WI38 (cell line): ENCODE measurements around the gene TALDO1.

Experiments
- H3K4me3 ChIP-seq: 2 replicates; pipeline ENCODE4 v1.5.1; 2011; ENCODE audit warnings: low read depth, mild to moderate bottlenecking, control low read depth, low read length
- TF ChIP-seq, protein P1 (sequence below): IDR thresholded peaks from 2 replicates; pipeline ENCODE4 v1.5.1; 2012; ENCODE audit warnings: low read depth, mild to moderate bottlenecking, control low read depth, low read length

Gene TALDO1

GRCh38 chr11:763073-763463, 15.8 kb downstream of the TALDO1 start:
- H3K4me3 ChIP-seq: no peak overlapping the region

DNA sequence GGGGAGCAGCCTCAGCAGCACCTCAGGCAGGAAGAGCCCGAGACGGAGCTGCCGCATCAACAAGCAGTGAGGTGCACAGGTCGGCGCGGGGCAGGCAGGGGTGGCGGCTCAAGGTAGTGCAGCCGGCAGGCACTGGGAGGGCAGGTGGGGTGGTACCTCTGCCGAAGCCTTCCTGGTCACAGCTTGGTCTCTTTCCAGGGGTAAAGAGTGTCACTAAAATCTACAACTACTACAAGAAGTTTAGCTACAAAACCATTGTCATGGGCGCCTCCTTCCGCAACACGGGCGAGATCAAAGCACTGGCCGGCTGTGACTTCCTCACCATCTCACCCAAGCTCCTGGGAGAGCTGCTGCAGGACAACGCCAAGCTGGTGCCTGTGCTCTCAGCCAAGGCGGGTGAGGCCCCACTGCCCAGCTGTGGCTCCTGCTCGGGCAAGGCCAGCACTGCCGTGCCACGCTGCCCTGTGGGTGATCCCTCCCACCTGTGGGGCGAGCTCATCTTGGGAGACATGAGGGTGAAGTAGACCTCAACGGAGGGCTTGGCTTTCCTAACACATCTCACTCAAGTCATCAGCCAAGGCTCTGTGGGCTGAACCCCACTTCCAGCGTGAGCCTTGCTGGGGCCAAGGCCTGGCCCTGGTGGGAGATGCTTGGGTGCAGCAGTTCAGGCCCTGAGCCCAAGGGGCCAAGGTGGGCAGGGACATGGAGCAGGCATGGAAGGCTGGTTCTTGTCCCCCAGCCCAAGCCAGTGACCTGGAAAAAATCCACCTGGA, 16.5 kb downstream of the TALDO1 start:
- H3K4me3 ChIP-seq: no peak overlapping the region
- TF ChIP-seq, protein P1, sequence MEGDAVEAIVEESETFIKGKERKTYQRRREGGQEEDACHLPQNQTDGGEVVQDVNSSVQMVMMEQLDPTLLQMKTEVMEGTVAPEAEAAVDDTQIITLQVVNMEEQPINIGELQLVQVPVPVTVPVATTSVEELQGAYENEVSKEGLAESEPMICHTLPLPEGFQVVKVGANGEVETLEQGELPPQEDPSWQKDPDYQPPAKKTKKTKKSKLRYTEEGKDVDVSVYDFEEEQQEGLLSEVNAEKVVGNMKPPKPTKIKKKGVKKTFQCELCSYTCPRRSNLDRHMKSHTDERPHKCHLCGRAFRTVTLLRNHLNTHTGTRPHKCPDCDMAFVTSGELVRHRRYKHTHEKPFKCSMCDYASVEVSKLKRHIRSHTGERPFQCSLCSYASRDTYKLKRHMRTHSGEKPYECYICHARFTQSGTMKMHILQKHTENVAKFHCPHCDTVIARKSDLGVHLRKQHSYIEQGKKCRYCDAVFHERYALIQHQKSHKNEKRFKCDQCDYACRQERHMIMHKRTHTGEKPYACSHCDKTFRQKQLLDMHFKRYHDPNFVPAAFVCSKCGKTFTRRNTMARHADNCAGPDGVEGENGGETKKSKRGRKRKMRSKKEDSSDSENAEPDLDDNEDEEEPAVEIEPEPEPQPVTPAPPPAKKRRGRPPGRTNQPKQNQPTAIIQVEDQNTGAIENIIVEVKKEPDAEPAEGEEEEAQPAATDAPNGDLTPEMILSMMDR: no peak

More at GRCh38 chr11:763073-763463, 15.8 kb downstream of the TALDO1 start:
- TF ChIP-seq, protein P1: no peak

DNA sequence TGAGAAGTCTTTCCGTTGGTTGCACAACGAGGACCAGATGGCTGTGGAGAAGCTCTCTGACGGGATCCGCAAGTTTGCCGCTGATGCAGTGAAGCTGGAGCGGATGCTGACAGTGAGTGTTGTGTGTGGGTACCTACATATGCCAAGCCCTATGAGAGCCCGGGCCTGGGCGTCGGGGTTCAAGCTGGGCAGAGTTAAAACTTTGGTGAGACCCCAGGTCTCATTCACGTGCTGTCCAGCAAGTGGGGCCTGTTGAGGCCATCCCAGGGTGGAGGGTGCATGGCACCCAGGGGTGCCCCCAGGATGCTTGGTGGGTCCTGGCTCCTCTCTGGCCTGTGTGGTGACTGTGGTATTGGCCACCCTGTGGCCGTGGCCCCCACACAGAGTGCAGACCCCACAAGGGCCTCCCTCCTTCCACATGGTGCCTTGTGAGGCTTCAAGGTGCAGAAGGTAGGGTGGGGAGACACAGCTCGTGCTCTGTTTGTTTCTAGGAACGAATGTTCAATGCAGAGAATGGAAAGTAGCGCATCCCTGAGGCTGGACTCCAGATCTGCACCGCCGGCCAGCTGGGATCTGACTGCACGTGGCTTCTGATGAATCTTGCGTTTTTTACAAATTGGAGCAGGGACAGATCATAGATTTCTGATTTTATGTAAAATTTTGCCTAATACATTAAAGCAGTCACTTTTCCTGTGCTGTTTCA, 17.2 kb downstream of the TALDO1 start:
- H3K4me3 ChIP-seq: no peak overlapping the region
- TF ChIP-seq, protein P1: no peak

GRCh38 chr11:765025-765801, 17.9 kb downstream of the TALDO1 start:
- TF ChIP-seq, protein P1: peak; percentile 46
- no peak overlapping the region for H3K4me3 ChIP-seq

DNA sequence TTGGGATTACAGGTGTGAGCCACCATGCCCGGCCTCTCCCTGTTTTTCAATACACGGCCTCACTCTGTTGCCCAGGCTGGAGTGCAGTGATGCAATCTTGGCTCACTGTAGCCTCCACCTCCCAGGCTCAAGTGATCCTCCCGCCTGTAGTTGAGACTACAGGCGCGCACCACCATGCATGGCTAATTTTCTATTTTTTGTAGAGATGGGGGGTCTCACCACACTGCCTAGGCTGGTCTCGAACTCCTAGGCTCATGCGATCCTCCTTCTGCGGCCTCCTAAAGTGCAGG, 18.5 kb downstream of the TALDO1 start:
- H3K4me3 ChIP-seq: no peak overlapping the region
- TF ChIP-seq, protein P1: no peak

DNA sequence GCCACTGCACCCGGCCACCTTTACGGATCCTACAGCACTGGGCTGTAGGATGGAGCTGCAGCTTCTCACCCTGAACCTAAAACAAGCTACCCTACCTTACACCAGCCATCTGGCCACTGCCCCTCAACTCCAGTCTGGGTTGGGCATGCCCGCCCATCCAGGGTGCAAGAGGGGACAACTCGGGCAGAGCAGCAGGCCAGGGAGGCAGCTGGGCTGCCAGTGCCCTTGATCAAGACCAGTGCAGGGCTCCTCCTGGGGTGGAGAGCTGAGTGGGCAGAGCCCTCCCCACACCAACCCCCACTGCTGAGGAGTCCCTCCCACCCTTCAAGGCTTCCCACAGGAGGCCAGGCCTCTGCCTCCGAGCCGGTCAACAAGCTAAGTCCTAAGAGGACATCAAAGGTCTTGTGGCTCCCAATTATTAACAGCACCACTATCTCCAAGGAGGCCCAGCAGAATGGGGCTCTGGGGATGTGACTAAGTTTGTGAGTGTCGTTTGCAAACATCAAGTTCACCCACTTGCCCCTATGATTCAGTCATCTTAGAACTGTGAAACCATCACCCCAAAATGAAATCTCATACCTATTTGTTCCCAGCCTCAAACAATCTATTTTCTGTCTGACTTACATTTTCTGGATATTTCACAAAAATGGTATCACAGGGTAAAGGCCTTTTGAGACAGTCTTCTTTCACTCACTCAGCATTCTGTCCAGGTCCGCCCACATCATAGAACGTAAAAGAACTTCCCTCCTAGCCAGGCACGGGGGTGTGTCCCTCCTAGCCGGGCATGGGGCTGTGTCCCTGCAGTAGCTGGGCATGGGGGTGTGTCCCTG, 19.1 kb downstream of the TALDO1 start:
- H3K4me3 ChIP-seq: no peak overlapping the region
- TF ChIP-seq, protein P1: no peak
